HG02588 (cell line): ENCODE results near the gene BLACAT1.
"Not testable (repeated sequence)": the region's sequence is repeated elsewhere in the genome, so short reads cannot be mapped to it uniquely, and the experiment has no call there.

Experiments
- ATAC-seq: cut with Tn5 transposase; IDR thresholded peaks from one replicate; pipeline ENCODE4 v1.9.1; 2021; ENCODE audit warnings: mild to moderate bottlenecking, moderate library complexity; ENCODE audit not compliant: unreplicated experiment

The BLACAT1 gene

GRCh38 chr1:205442051-205442725, 13.7 kb downstream of the BLACAT1 start:
- no peak for ATAC-seq

- ATAC-seq: no peak
These were observed 14.2 kb downstream of the BLACAT1 start for GRCh38 chr1:205441716-205442050.

GRCh38 chr1:205441318-205441633, 14.6 kb downstream of the BLACAT1 start:
- ATAC-seq: no peak

- peak; percentile 71 for ATAC-seq
These were observed 15.1 kb downstream of the BLACAT1 start for GRCh38 chr1:205440476-205441317.

GRCh38 chr1:205440121-205440475, 15.7 kb downstream of the BLACAT1 start:
- ATAC-seq: no peak

- ATAC-seq: no peak
These were observed 17.4 kb downstream of the BLACAT1 start for GRCh38 chr1:205438213-205439158.

- ATAC-seq: no peak
These were observed 18.3 kb downstream of the BLACAT1 start for GRCh38 chr1:205437570-205437969.

- ATAC-seq: no peak
These were observed 19.0 kb downstream of the BLACAT1 start for GRCh38 chr1:205436776-205437410.

GRCh38 chr1:205435578-205436573, 20.0 kb downstream of the BLACAT1 start:
- no peak for ATAC-seq

- ATAC-seq: no peak
These were observed 21.1 kb downstream of the BLACAT1 start for GRCh38 chr1:205434738-205435137.

GRCh38 chr1:205432692-205433091, 23.2 kb downstream of the BLACAT1 start:
- not testable (repeated sequence) for ATAC-seq

GRCh38 chr1:205432116-205432515, 23.7 kb downstream of the BLACAT1 start:
- no peak for ATAC-seq

GRCh38 chr1:205430696-205431305, 25.0 kb downstream of the BLACAT1 start:
- ATAC-seq: peak; percentile 58

GRCh38 chr1:205429762-205430695, 25.8 kb downstream of the BLACAT1 start:
- ATAC-seq: no peak

- no peak for ATAC-seq
These were observed 30.8 kb downstream of the BLACAT1 start for GRCh38 chr1:205424901-205425600.

GRCh38 chr1:205423814-205424399, 31.9 kb downstream of the BLACAT1 start:
- no peak for ATAC-seq

- ATAC-seq: no peak
These were observed 32.7 kb downstream of the BLACAT1 start for GRCh38 chr1:205422993-205423642.
